ENCODE results near the gene CACNB4. TPM values are rescaled to one million over a fixed set of nuclear protein-coding genes. Genes with fewer than 3 reads are reported as not detected.

The CACNB4 gene
- total RNA-seq, 1 experiment from 2014 or later = 2.0 TPM

DNA sequence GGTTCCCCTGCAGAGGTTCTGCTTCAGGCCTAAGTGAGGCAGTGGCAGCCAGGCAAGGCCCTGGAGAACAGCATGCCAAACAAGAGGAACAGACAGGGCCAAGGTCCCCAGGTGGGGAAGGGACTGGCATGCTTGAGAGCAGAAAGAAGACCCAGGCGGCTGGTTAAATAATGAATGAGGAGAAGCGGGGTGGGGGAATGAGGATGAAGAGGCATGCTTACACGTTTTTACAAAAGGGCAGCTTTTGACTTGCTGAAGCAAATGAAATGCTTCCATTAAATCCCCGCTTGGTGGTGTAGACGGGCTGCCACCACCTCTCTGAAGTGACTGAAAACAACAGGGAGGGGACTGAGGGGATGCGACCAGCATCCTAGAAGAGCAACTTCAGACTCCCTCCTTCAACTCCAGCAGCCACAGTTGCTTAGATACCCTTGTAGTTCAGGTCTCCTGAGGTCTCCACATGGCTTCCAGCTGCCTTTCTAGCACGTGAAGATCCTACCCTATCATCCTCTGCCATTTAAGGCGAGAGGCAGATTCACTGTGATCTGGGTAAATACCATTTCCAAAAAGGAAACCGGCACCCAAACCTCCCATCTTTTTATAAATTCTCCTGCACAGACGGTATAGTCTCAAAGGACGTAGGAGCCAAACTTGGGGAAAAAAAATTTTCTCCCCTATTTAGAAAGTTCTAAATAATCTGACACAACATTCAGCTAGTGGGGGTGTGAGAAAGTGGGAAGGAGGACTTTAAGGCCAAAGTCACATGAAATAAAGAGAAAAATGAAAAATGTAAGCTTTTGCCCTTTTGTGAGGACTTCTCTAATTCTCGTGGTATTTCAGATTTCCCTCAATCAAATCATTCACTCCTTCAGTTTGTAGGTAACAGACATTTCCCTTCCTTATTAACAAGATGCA lies 65.6 kb downstream of the CACNB4 start:
- H3K27me3 ChIP-seq (ENCODE audit: insufficient read depth, low read length) = no peaks in the 10 kb centered on the region
- no peaks in the 10 kb centered on the region for H3K36me3 ChIP-seq (ENCODE audit: control insufficient read depth in 1 of 2, insufficient read depth in 2 of 2, low read length in 2 of 2)
- H3K27ac ChIP-seq (ENCODE audit: low read depth, low read length) = no peak overlapping the region
- H4K20me1 ChIP-seq (ENCODE audit: insufficient read depth) = no peaks in the 10 kb centered on the region
- H3K9ac ChIP-seq (ENCODE audit: low read length) = no peak overlapping the region
- H3K79me2 ChIP-seq (ENCODE audit: insufficient read depth, low read length) = no peaks in the 10 kb centered on the region
- no peak overlapping the region for H2AFZ ChIP-seq (ENCODE audit: low read depth, low read length, poor library complexity, severe bottlenecking)
- CTCF ChIA-PET = interaction anchor here (1.2 kb wide), 1 partner anchor 7 kb away, joined by 4 read pairs; no protein-coding TSS in a partner anchor
- intact Hi-C loops (cut with micrococcal nuclease) = no loop called here
- RAD21 ChIA-PET (ENCODE audit: low non-redundant PET in 1 of 2, low total read pairs in 2 of 2, uncharacterized antibody in 2 of 2, unreplicated experiment in 2 of 2) = no interaction called here
- H3K9me2 ChIP-seq (ENCODE audit: insufficient read depth) = no peaks in the 10 kb centered on the region
- peaks cover 0 to 3% of the 10 kb centered on the region in 2 experiments; a peak in 1 of 4 replicates for H3K4me1 ChIP-seq (ENCODE audit: control insufficient read depth in 1 of 2, insufficient read depth in 2 of 2, low read length in 2 of 2)
- no peak for DNase-seq (ENCODE audit: low read depth, low spot score)
- POLR2A ChIA-PET = no interaction called here
- no peak overlapping the region for H3K4me3 ChIP-seq (replicated peaks in 1 of 2; ENCODE audit: low read depth in 1 of 2, low read length in 2 of 2)
- TF ChIP-seq ZNF274 (IDR thresholded peaks at IDR 0.05; ENCODE audit: low read depth, low read length) = no peak
- TF ChIP-seq, protein P1, sequence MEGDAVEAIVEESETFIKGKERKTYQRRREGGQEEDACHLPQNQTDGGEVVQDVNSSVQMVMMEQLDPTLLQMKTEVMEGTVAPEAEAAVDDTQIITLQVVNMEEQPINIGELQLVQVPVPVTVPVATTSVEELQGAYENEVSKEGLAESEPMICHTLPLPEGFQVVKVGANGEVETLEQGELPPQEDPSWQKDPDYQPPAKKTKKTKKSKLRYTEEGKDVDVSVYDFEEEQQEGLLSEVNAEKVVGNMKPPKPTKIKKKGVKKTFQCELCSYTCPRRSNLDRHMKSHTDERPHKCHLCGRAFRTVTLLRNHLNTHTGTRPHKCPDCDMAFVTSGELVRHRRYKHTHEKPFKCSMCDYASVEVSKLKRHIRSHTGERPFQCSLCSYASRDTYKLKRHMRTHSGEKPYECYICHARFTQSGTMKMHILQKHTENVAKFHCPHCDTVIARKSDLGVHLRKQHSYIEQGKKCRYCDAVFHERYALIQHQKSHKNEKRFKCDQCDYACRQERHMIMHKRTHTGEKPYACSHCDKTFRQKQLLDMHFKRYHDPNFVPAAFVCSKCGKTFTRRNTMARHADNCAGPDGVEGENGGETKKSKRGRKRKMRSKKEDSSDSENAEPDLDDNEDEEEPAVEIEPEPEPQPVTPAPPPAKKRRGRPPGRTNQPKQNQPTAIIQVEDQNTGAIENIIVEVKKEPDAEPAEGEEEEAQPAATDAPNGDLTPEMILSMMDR (IDR thresholded peaks at IDR 0.05 in 2 of 3, conservative IDR thresholded peaks at IDR 0.05 in 1 of 3; ENCODE audit: borderline replicate concordance in 1 of 3, insufficient read depth in 1 of 3, low read depth in 2 of 3, low read length in 2 of 3) = no peak
- TF ChIP-seq EGR1 (IDR thresholded peaks at IDR 0.05; ENCODE audit: low read depth) = no peak
- TF ChIP-seq, protein P2, sequence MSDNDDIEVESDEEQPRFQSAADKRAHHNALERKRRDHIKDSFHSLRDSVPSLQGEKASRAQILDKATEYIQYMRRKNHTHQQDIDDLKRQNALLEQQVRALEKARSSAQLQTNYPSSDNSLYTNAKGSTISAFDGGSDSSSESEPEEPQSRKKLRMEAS (IDR thresholded peaks at IDR 0.05) = no peak
- TF ChIP-seq SP1 (IDR thresholded peaks at IDR 0.05; ENCODE audit: low read depth) = no peak
- TF ChIP-seq SIN3A (IDR thresholded peaks at IDR 0.05; ENCODE audit: low read depth) = no peak
- TF ChIP-seq SRF (IDR thresholded peaks at IDR 0.05; ENCODE audit: low read depth) = no peak
- no peak for TF ChIP-seq YY1 (IDR thresholded peaks at IDR 0.05; ENCODE audit: extremely low read depth, insufficient replicate concordance, low read depth, low read length)
- no peak for TF ChIP-seq CBX3 (IDR thresholded peaks at IDR 0.05; ENCODE audit: low read depth)
- TF ChIP-seq CEBPB (IDR thresholded peaks at IDR 0.05; ENCODE audit: low read depth) = no peak
- TF ChIP-seq FOSL1 (IDR thresholded peaks at IDR 0.05; ENCODE audit: low read depth) = no peak
- TF ChIP-seq, protein P3, sequence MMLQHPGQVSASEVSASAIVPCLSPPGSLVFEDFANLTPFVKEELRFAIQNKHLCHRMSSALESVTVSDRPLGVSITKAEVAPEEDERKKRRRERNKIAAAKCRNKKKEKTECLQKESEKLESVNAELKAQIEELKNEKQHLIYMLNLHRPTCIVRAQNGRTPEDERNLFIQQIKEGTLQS (IDR thresholded peaks at IDR 0.05) = no peak
- TF ChIP-seq EZH2 (IDR thresholded peaks at IDR 0.05) = no peak
- TF ChIP-seq POLR2AphosphoS5 (IDR thresholded peaks at IDR 0.05; ENCODE audit: low read depth, low read length) = no peak
- no peak for TF ChIP-seq TCF7L2 (IDR thresholded peaks at IDR 0.05; ENCODE audit: borderline replicate concordance, extremely low read depth, insufficient read depth, insufficient read length)
- no peak for TF ChIP-seq ELF1 (IDR thresholded peaks at IDR 0.05; ENCODE audit: borderline replicate concordance, low read depth)
- TF ChIP-seq, protein P4, sequence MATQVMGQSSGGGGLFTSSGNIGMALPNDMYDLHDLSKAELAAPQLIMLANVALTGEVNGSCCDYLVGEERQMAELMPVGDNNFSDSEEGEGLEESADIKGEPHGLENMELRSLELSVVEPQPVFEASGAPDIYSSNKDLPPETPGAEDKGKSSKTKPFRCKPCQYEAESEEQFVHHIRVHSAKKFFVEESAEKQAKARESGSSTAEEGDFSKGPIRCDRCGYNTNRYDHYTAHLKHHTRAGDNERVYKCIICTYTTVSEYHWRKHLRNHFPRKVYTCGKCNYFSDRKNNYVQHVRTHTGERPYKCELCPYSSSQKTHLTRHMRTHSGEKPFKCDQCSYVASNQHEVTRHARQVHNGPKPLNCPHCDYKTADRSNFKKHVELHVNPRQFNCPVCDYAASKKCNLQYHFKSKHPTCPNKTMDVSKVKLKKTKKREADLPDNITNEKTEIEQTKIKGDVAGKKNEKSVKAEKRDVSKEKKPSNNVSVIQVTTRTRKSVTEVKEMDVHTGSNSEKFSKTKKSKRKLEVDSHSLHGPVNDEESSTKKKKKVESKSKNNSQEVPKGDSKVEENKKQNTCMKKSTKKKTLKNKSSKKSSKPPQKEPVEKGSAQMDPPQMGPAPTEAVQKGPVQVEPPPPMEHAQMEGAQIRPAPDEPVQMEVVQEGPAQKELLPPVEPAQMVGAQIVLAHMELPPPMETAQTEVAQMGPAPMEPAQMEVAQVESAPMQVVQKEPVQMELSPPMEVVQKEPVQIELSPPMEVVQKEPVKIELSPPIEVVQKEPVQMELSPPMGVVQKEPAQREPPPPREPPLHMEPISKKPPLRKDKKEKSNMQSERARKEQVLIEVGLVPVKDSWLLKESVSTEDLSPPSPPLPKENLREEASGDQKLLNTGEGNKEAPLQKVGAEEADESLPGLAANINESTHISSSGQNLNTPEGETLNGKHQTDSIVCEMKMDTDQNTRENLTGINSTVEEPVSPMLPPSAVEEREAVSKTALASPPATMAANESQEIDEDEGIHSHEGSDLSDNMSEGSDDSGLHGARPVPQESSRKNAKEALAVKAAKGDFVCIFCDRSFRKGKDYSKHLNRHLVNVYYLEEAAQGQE (IDR thresholded peaks at IDR 0.05; ENCODE audit: low read depth) = no peak
- H3K4me2 ChIP-seq (ENCODE audit: low read length) = no peak overlapping the region
- no peaks in the 10 kb centered on the region for H3K9me3 ChIP-seq (ENCODE audit: control insufficient read depth in 1 of 2, insufficient read depth in 1 of 2, low read depth in 1 of 2, low read length in 2 of 2)
- ATAC-seq = no peak
- BruUV-seq (replicated peaks) = no TSS peak

Data from HCT116 (cell line).